ENCODE results near the gene CACNA2D3.

GRCh38 chr3:54303517-54304375 is 181.4 kb downstream of the CACNA2D3 start:
- TF ChIP-seq, protein P1, sequence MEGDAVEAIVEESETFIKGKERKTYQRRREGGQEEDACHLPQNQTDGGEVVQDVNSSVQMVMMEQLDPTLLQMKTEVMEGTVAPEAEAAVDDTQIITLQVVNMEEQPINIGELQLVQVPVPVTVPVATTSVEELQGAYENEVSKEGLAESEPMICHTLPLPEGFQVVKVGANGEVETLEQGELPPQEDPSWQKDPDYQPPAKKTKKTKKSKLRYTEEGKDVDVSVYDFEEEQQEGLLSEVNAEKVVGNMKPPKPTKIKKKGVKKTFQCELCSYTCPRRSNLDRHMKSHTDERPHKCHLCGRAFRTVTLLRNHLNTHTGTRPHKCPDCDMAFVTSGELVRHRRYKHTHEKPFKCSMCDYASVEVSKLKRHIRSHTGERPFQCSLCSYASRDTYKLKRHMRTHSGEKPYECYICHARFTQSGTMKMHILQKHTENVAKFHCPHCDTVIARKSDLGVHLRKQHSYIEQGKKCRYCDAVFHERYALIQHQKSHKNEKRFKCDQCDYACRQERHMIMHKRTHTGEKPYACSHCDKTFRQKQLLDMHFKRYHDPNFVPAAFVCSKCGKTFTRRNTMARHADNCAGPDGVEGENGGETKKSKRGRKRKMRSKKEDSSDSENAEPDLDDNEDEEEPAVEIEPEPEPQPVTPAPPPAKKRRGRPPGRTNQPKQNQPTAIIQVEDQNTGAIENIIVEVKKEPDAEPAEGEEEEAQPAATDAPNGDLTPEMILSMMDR (IDR thresholded peaks at IDR 0.05): no peak
- TF ChIP-seq EZH2 (IDR thresholded peaks at IDR 0.05): no peak
- no peak for TF ChIP-seq EZH2phosphoT487 (IDR thresholded peaks at IDR 0.05)
